WI38 (cell line): Measurements from ENCODE around the gene RAC3.

Experiments used
- H3K4me3 ChIP-seq: 2 replicates; pipeline ENCODE4 v1.5.1; 2011; ENCODE audit warnings: low read depth, mild to moderate bottlenecking, control low read depth, low read length
- TF ChIP-seq, protein P1 (sequence below): IDR thresholded peaks from 2 replicates; pipeline ENCODE4 v1.5.1; 2012; ENCODE audit warnings: low read depth, mild to moderate bottlenecking, control low read depth, low read length

RAC3 gene

DNA sequence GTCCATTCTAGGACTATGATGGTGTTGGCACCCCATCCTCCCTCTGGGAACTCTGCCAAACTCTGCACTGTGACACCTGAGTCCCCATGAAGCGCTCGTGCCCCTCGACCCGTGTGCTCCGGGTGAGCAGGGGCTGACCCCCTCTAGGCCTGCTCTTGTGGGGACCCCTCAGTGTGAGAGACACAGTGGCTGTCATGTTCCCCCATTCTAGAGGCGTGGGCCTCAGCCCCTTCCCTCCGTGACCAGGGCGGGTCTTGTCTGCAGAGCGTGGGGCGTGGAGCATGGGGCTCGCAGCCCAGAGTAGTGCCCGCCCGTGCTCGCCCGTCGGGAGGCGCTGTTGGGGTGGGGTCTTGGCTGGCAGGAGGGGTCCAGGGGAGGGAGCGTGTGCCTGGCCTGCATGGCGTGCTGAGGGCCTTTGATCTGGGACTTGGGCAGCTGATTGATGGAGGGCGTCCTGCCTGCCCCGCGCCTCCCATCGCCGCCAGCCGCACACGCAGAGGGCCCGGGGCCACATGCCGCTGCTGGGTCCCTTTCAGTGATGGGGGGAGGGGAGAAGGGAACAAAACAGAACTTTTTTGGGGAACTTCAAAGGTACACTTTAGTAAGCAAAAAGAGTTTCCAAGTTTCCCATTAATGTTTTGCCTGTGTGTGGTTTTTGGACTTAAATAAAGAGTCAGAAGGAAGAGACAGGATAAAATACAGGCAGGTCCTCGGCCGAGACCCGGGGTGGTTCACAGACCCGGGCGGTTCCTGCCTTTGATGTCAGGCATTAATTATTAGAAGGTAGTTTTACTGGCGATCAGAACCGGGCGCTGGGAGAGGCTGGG is 31.3 kb upstream of the RAC3 start:
- no peak overlapping the region for H3K4me3 ChIP-seq
- TF ChIP-seq, protein P1, sequence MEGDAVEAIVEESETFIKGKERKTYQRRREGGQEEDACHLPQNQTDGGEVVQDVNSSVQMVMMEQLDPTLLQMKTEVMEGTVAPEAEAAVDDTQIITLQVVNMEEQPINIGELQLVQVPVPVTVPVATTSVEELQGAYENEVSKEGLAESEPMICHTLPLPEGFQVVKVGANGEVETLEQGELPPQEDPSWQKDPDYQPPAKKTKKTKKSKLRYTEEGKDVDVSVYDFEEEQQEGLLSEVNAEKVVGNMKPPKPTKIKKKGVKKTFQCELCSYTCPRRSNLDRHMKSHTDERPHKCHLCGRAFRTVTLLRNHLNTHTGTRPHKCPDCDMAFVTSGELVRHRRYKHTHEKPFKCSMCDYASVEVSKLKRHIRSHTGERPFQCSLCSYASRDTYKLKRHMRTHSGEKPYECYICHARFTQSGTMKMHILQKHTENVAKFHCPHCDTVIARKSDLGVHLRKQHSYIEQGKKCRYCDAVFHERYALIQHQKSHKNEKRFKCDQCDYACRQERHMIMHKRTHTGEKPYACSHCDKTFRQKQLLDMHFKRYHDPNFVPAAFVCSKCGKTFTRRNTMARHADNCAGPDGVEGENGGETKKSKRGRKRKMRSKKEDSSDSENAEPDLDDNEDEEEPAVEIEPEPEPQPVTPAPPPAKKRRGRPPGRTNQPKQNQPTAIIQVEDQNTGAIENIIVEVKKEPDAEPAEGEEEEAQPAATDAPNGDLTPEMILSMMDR: no peak

DNA sequence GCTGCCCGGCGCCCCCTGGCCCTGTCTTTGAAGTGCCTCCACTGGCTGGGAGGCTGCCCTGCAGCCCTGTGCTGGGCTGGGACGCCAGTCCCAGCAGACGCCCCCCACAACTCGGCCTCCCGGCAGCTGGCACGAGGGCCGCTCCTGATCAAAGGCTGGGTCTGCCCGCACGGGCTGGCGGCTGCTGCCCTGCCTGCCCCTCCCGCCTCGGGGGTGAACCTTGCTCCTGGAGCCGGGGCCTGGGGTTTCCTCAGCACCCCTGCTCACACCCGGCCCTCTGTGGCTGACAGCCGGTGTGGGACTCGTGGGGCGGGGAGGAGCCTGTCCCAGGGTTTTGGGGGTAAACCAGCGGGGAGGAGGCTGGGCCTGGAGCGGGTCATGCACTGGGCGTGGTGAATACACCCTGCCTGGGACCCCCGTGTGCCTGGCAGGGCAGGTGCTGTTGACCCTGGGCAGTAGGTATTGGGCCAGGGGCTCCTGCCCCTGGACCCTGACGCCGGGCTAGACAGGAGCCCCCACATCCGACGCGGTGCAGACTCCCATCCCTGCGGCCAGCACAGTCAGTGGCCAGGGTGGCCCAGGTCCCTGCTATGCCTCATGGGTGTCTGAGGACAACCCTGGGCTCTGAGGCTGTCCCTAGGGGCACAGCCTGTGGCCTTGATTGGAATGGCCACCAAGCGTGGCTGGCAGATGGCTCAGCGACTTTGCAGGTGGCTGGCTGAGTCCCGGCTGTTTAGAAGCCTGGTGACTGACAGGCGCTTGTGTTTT is 30.5 kb upstream of the RAC3 start:
- H3K4me3 ChIP-seq: no peak overlapping the region
- TF ChIP-seq, protein P1: no peak

DNA sequence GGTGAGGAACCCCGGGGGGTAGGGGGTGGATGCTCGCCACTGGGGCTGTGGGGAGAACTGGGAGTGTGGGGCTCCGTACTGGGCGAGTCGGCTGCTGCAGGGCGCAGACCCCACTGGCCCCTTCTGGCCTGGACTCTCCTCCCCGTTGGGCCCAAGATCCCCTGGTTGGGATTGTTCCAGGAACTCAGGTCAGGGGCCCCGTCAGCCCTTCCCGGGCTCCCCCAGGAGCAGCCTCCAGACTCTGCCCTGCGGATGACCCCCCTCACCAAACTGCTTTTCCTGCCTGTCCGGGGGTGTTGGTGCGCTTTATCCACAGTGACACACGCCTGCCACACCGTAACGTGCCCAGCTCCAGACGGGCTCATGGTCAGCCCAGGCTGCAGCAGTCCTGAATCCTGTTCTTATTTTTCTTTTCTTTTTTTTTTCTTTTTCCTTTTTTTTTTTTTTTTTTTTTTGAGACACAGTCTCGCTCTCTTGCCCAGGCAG is 29.9 kb upstream of the RAC3 start:
- no peak overlapping the region for H3K4me3 ChIP-seq
- TF ChIP-seq, protein P1: no peak

DNA sequence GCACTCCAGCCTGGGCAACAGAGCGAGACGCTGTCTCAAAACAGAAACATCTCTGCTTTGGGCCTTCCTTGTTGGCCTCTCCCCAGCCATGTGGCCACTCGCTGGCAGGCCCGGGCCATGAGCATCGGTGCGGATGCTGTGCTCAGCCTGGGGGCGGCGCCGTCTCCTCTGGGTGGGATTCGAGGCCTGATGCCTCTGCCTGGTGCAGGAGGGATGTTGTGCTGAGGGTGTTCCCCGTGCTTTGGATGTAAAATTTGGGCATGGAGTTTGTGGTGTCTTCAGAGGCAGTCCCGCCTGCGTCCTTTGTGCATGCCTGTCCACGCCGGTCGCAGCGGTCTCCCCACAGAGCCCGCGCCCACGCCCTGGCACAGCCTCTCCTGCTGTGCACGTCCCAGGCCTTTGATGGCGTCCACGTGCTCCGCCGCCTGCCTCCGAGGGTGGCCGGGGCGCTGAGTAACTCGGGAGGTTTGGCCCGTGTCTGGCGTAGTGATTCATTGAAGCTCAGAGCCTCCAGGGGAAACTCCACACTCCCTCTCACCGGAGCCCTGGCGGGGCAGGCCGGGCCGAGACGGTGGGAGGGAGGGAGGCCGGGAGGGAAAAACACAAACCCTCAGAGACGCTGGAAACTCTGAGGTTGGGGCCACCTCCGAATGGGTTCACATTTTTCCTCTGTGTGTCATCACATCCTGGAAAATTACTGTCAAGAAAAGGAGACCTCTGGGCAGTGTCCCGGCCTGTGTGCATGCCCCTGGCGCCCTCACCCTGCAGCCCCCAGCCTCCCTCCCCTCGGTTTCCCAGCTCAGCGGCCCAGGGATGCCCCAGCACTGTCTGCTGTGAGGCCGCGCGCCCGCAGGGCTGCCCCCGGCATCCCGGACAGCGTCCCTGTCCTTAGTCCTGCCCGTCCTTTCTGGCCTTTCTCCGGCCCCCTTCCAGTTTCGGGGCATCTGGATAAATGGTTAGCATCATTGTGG is 27.8 kb upstream of the RAC3 start:
- TF ChIP-seq, protein P1: no peak
- no peak overlapping the region for H3K4me3 ChIP-seq

DNA sequence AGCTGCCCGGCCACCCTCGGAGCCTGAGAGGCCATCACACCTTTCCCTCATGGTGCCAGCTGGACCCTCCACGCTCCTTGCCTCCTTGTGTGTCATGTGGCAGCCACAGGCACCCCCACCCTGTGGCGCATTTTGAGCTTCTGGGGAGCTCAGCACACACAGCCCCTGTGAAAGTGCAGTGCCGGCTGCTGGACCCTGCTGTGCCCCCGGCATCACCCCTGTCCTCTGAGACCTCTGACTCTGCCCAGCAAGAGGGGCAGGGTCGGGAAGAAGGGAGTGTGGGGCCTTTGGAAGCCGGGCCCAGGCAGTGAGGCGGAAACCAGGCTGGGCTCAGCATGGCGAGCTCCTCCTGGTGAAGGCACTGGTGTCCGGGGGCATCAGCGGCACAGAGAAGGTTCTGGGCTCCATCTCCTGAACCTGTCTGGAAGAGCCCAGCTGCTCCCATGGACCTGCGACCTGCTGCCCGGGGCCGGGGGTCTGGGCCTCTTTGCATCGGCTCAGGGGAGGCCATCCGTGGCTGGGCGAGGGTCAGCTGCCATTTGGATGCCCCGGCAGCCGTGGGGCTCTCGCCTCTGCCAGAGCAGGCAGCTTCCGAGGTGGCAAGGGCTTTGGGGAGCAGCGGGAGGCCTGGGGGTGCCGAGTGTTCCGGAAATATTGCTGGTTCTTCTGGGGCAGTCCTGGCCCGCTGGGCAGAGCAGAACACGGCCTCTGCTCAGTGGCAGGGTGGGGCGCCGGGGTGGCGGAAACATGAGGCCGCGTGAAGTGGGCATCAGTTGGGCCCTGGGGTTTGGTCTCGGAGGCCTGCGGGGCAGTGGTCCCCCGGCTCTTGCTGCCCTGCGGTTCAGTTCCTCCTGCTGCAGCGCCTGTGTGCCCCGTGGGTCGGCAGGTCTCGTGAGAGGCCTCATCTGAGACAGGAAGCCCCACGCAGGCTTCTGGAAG is 26.7 kb upstream of the RAC3 start:
- H3K4me3 ChIP-seq: no peak overlapping the region
- TF ChIP-seq, protein P1: no peak

DNA sequence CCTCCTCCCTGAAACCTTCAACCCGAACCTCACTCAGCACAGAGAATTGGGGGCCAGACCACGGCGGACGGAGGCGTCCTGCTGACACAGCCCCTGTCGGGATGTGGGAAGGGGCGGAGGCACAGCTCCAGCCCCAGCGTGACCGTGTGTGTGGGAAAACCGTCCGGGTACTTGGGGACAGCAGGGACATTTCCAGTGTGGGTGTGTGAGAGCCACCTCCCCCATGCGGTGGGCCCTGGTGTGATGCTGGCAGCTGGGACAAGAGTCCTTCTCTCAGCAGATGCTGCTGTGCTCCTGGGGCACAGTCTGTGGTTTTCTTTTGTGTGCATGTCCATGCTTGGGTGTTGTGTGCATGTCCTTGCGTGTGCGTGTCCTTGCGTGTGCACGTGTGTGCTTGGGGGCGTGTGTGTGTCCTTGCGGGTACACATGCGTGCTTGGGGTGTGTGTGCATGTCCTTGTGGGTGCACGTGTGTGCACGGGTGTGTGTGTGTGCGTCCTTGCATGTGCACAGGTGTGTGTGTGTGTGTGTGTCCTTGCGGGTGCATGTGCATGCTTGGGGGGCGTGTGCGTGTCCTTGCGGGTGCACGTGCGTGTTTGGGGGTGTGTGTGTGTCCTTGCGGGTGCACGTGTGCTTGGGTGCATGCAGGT is 25.7 kb upstream of the RAC3 start:
- TF ChIP-seq, protein P1: no peak
- no peak overlapping the region for H3K4me3 ChIP-seq
